Neural cell (in vitro differentiated cells): ENCODE results near the gene GAA.

Experiments
- TAF1 ChIP-seq: IDR thresholded peaks from 2 replicates; pipeline ENCODE4 v1.6.1; 2012; ENCODE audit warnings: low read depth
- TF ChIP-seq, protein P1 (sequence below): fragments of 450-650 bp; IDR thresholded peaks from 2 replicates; pipeline ENCODE4 v1.5.1; 2014; ENCODE audit warnings: antibody characterized with exemption, mild to moderate bottlenecking, moderate library complexity; ENCODE audit not compliant: poor library complexity, severe bottlenecking

- TF ChIP-seq, protein P1, sequence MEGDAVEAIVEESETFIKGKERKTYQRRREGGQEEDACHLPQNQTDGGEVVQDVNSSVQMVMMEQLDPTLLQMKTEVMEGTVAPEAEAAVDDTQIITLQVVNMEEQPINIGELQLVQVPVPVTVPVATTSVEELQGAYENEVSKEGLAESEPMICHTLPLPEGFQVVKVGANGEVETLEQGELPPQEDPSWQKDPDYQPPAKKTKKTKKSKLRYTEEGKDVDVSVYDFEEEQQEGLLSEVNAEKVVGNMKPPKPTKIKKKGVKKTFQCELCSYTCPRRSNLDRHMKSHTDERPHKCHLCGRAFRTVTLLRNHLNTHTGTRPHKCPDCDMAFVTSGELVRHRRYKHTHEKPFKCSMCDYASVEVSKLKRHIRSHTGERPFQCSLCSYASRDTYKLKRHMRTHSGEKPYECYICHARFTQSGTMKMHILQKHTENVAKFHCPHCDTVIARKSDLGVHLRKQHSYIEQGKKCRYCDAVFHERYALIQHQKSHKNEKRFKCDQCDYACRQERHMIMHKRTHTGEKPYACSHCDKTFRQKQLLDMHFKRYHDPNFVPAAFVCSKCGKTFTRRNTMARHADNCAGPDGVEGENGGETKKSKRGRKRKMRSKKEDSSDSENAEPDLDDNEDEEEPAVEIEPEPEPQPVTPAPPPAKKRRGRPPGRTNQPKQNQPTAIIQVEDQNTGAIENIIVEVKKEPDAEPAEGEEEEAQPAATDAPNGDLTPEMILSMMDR, result no peak
- TF ChIP-seq TAF1, result no peak
Observed at GRCh38 chr17:80072410-80072809, 29.0 kb upstream of the GAA start.
